ENCODE data around the gene COX19. TPM values are rescaled to one million over a fixed set of nuclear protein-coding genes. Genes with fewer than 3 reads are reported as not detected.

COX19 gene
- total and polyA plus RNA-seq, 2 donors (not counting 1 experiment from before 2014, with no cell fraction given), result 4.3 to 11.7 TPM

- TF ChIP-seq, protein P1, sequence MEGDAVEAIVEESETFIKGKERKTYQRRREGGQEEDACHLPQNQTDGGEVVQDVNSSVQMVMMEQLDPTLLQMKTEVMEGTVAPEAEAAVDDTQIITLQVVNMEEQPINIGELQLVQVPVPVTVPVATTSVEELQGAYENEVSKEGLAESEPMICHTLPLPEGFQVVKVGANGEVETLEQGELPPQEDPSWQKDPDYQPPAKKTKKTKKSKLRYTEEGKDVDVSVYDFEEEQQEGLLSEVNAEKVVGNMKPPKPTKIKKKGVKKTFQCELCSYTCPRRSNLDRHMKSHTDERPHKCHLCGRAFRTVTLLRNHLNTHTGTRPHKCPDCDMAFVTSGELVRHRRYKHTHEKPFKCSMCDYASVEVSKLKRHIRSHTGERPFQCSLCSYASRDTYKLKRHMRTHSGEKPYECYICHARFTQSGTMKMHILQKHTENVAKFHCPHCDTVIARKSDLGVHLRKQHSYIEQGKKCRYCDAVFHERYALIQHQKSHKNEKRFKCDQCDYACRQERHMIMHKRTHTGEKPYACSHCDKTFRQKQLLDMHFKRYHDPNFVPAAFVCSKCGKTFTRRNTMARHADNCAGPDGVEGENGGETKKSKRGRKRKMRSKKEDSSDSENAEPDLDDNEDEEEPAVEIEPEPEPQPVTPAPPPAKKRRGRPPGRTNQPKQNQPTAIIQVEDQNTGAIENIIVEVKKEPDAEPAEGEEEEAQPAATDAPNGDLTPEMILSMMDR (conservative IDR thresholded peaks at IDR 0.05 in 1 of 2, IDR thresholded peaks at IDR 0.05 in 1 of 2; ENCODE audit: low read depth in 1 of 2, low read length in 2 of 2), result no peak
- no peak for TF ChIP-seq EZH2 (IDR thresholded peaks at IDR 0.05; ENCODE audit: low read length, missing control alignments)
- no peak overlapping the region for H3K9ac ChIP-seq (ENCODE audit: insufficient read depth, low read length)
- H3K36me3 ChIP-seq (ENCODE audit: control insufficient read depth, insufficient read depth, low read length), result peaks cover 7% of the 10 kb centered on the region
- H3K79me2 ChIP-seq (ENCODE audit: control insufficient read depth, insufficient read depth, low read length), result no peaks in the 10 kb centered on the region
- H3K4me1 ChIP-seq (ENCODE audit: control insufficient read depth, extremely low read depth, insufficient read depth, low read length), result no peaks in the 10 kb centered on the region
- H3K4me2 ChIP-seq (ENCODE audit: extremely low read depth, insufficient read depth, low read length), result no peak overlapping the region
- no peak overlapping the region for H2AFZ ChIP-seq (ENCODE audit: low read length)
- H3K4me3 ChIP-seq (replicated peaks in 1 of 4; ENCODE audit: control extremely low read depth in 1 of 4, insufficient read depth in 1 of 4, low read depth in 3 of 4, low read length in 4 of 4), result no peak overlapping the region
- DNase-seq (ENCODE audit: low read depth in 2 of 2), result no peak
- H3K27me3 ChIP-seq (ENCODE audit: control insufficient read depth, insufficient read depth, low read length), result peaks cover 4% of the 10 kb centered on the region
- H3K27ac ChIP-seq (ENCODE audit: insufficient read depth, low read length), result no peak overlapping the region
- H4K20me1 ChIP-seq (ENCODE audit: control insufficient read depth, extremely low read depth, insufficient read depth, low read length), result no peaks in the 10 kb centered on the region
- H3K9me3 ChIP-seq (ENCODE audit: control insufficient read depth, insufficient read depth, low read depth, low read length), result no peaks in the 10 kb centered on the region
Measured at GRCh38 chr7:996079-996872, 20.9 kb upstream of the COX19 start.

- TF ChIP-seq, protein P1 (conservative IDR thresholded peaks at IDR 0.05 in 1 of 2, IDR thresholded peaks at IDR 0.05 in 1 of 2; ENCODE audit: low read depth in 1 of 2, low read length in 2 of 2), result no peak
- no peak for TF ChIP-seq EZH2 (IDR thresholded peaks at IDR 0.05; ENCODE audit: low read length, missing control alignments)
- Histone ChIP-seq H3K36me3 (ENCODE audit: control insufficient read depth, insufficient read depth, low read length) (peaks cover 7% of the 10 kb centered on the region), H3K27me3 (ENCODE audit: control insufficient read depth, insufficient read depth, low read length) (peaks cover 4% of the 10 kb centered on the region), H3K79me2 (ENCODE audit: control insufficient read depth, insufficient read depth, low read length) (no peaks in the 10 kb centered on the region), H3K4me1 (ENCODE audit: control insufficient read depth, extremely low read depth, insufficient read depth, low read length) (no peaks in the 10 kb centered on the region), H3K4me2 (ENCODE audit: extremely low read depth, insufficient read depth, low read length) (no peak overlapping the region), H3K4me3 (replicated peaks in 1 of 4; ENCODE audit: control extremely low read depth in 1 of 4, insufficient read depth in 1 of 4, low read depth in 3 of 4, low read length in 4 of 4) (no peak overlapping the region), H4K20me1 (ENCODE audit: control insufficient read depth, extremely low read depth, insufficient read depth, low read length) (no peaks in the 10 kb centered on the region), H3K9ac (ENCODE audit: insufficient read depth, low read length) (no peak overlapping the region), H3K27ac (ENCODE audit: insufficient read depth, low read length) (no peak overlapping the region), H3K9me3 (ENCODE audit: control insufficient read depth, insufficient read depth, low read depth, low read length) (no peaks in the 10 kb centered on the region), H2AFZ (ENCODE audit: low read length) (no peak overlapping the region)
- DNase-seq (ENCODE audit: low read depth in 2 of 2), result no peak
Measured at GRCh38 chr7:995571-995970, 20.2 kb upstream of the COX19 start.

DNA sequence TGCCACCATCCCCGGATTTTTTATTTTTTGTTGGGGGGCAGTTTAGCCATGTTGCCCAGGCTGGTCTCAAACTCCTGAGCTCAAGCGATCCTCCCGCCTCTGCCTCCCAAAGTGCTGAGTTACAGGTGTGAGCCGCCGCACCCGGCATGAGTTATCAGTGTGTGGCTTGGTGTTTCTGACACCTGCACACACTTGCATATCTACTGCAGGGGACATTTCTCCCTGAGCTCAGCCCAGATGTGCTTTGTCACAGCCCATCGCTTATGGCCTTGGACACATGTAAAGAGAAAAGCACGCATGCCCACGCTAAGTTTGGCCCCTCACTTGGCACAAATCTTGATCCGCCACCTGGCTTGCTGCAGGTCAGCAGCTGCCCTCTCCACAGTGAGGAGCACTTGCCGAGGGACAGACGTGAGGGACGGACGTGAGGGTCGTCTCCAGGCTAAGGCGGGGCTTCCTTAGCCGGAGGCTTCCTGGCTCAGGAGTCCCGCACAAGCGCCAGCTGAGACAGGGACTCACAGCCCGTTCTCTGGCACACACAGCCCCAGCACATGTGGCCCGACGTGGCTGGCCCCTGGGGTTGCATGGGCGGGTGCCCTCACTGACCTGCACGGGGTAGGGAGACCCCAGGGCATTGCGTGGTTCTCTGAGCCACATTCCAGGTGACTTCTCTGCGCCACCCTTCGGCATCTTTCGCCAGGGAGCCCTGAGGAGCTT is 19.4 kb upstream of the COX19 start:
- H4K20me1 ChIP-seq (ENCODE audit: control insufficient read depth, extremely low read depth, insufficient read depth, low read length), result no peaks in the 10 kb centered on the region
- no peaks in the 10 kb centered on the region for H3K4me1 ChIP-seq (ENCODE audit: control insufficient read depth, extremely low read depth, insufficient read depth, low read length)
- TF ChIP-seq EZH2 (IDR thresholded peaks at IDR 0.05; ENCODE audit: low read length, missing control alignments), result no peak
- TF ChIP-seq, protein P1 (conservative IDR thresholded peaks at IDR 0.05 in 1 of 2, IDR thresholded peaks at IDR 0.05 in 1 of 2; ENCODE audit: low read depth in 1 of 2, low read length in 2 of 2), result no peak
- H2AFZ ChIP-seq (ENCODE audit: low read length), result no peak overlapping the region
- peaks cover 4% of the 10 kb centered on the region for H3K27me3 ChIP-seq (ENCODE audit: control insufficient read depth, insufficient read depth, low read length)
- no peaks in the 10 kb centered on the region for H3K79me2 ChIP-seq (ENCODE audit: control insufficient read depth, insufficient read depth, low read length)
- H3K9ac ChIP-seq (ENCODE audit: insufficient read depth, low read length), result no peak overlapping the region
- no peak for DNase-seq (ENCODE audit: low read depth in 2 of 2)
- H3K36me3 ChIP-seq (ENCODE audit: control insufficient read depth, insufficient read depth, low read length), result peaks cover 5% of the 10 kb centered on the region
- H3K4me3 ChIP-seq (replicated peaks in 1 of 4; ENCODE audit: control extremely low read depth in 1 of 4, insufficient read depth in 1 of 4, low read depth in 3 of 4, low read length in 4 of 4), result no peak overlapping the region
- no peak overlapping the region for H3K27ac ChIP-seq (ENCODE audit: insufficient read depth, low read length)
- no peaks in the 10 kb centered on the region for H3K9me3 ChIP-seq (ENCODE audit: control insufficient read depth, insufficient read depth, low read depth, low read length)
- H3K4me2 ChIP-seq (ENCODE audit: extremely low read depth, insufficient read depth, low read length), result no peak overlapping the region

All from fibroblast of lung (primary cell).